Neuron (in vitro differentiated cells): ENCODE data around the gene ERAS.
A peak's percentile ranks its signal among the peaks of the same experiment; 100 is the strongest.
"Not testable (repeated sequence)": the region's sequence is repeated elsewhere in the genome, so short reads cannot be mapped to it uniquely, and the experiment has no call there.

ENCODE experiments used
- H2AFZ ChIP-seq: one replicate; pipeline ENCODE4 v1.6.1; 2013; ENCODE audit warnings: low read depth, mild to moderate bottlenecking, inconsistent platforms, low read length, moderate library complexity
- H3K27me3 ChIP-seq: one replicate; pipeline ENCODE4 v1.6.1; 2013; ENCODE audit warnings: low read length; ENCODE audit not compliant: insufficient read depth
- H3K36me3 ChIP-seq: one replicate; pipeline ENCODE4 v1.6.1; 2013; ENCODE audit warnings: low read length; ENCODE audit not compliant: insufficient read depth
- H3K4me1 ChIP-seq: one replicate; pipeline ENCODE4 v1.6.1; 2013; ENCODE audit warnings: low read length; ENCODE audit not compliant: insufficient read depth
- H3K4me3 ChIP-seq: 2 replicates; pipeline ENCODE4 v1.5.1; 2013; ENCODE audit warnings: mild to moderate bottlenecking, low read length, moderate library complexity
- H3K9me3 ChIP-seq: one replicate; pipeline ENCODE4 v1.6.1; 2013; ENCODE audit warnings: low read length

Gene ERAS

DNA sequence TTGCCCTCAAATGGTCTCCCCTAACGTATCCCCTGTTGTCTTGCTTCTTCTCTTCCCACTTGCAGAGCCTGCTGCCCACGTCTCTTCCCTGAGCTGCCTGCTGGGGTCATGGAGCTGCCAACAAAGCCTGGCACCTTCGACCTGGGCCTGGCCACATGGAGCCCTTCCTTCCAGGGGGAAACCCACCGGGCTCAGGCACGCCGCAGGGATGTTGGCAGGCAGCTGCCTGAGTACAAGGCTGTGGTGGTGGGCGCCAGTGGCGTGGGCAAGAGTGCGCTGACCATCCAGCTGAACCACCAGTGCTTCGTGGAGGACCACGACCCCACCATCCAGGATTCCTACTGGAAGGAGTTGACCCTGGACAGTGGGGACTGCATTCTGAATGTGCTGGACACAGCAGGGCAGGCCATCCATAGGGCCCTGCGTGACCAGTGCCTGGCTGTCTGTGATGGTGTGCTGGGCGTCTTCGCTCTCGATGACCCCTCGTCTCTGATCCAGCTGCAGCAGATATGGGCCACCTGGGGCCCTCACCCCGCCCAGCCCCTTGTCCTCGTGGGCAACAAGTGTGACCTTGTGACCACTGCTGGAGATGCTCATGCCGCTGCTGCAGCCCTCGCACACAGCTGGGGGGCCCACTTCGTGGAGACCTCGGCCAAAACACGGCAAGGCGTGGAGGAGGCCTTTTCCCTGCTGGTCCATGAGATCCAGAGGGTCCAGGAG, 2.9 kb downstream of the ERAS start:
- Histone ChIP-seq H3K4me3 (no peak overlapping the region), H3K36me3 (peaks cover 11% of the 10 kb centered on the region), H3K9me3 (peaks cover 7% of the 10 kb centered on the region), H3K27me3 (no peaks in the 10 kb centered on the region), H2AFZ (no peak overlapping the region), H3K4me1 (no peaks in the 10 kb centered on the region)

DNA sequence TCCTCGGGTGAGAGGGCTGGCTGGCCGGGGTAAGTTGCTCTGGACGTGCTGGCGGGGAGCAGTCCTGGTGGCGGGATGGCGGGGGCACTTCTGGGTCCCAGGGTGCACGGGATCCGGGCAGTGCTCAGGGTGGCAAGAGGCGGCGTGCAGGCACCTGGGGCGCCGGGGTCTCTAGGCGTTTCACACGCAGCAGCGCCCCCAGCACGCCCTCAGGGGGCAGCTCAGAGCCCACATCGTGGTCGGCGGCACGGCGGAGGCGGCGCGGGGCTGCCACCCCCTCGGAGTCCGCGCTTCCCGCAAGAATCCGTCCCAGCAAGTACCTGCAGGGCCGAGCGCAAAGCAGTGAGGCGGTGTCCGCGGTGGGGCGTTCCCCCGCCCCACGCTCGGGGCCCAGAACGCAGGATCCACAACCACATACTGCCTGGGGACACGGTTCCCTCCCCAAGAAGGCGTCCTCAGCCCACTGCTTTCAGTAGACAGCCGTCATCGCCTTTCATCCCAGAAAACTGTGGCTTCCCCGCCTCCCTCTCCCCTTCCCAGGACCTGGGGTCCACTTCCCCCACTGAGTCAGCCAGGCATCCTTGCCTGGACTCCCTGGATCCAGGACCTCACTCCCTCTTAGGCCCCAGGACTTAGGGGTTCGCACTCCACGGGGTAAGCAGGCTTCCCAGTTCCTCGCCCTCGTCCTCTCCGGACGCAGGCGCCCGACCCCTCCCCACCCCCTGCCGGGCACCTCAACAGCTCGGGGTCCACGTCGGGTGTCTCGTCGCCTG, 5.0 kb downstream of the ERAS start:
- Histone ChIP-seq H3K27me3 (no peaks in the 10 kb centered on the region), H2AFZ (no peak overlapping the region), H3K9me3 (no peaks in the 10 kb centered on the region), H3K4me3 (no peak overlapping the region), H3K36me3 (no peaks in the 10 kb centered on the region), H3K4me1 (peaks cover 6% of the 10 kb centered on the region)

DNA sequence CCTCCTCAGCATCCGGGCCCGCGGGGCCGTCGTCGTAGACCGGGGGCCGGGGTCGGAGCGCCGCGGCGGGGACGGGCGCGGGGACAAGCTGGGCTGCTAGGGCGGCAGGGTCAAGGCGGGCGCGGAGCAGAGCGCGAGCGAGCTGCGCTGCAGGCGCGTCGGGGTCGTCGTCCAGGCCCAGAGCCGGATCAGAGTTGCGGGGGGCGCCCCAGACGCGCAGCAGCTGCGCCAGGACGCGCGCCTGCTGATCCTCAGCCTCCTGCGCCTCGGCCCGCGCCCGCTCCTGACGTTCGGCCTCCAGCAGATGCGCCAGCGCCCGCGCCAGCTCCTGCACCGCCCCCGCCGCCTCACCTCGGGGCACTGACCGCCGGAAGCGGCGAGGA, 5.6 kb downstream of the ERAS start:
- no peak overlapping the region for H2AFZ ChIP-seq
- H3K9me3 ChIP-seq: no peaks in the 10 kb centered on the region
- peaks cover 6% of the 10 kb centered on the region for H3K4me1 ChIP-seq
- H3K4me3 ChIP-seq: no peak overlapping the region
- no peaks in the 10 kb centered on the region for H3K36me3 ChIP-seq
- H3K27me3 ChIP-seq: no peaks in the 10 kb centered on the region

DNA sequence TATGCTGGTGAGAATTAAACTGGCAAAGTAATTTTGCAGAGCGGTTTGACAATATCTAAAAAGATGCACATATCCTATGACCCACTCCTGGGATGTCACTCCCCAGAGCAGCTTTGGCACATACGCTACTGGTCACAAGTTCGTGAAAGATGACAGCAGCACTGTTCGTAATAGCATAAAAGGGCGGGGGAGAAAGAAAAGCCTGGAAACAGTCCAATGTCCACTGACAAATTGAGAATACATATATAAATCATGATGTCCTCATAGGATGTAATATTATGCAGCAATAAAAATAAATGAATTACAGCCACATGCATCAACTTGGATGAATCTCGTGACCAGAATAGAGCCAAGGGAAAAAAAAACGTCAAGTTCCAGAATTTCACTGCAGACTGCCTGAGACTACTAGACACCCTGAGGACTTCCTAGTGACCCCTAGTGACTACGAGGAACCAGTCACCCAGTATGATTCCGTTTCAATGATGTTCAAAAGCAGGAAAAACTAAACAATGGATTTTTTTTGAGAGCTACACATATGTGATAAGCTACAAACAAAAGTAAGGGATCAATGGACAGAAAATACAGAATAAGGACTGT, 7.3 kb downstream of the ERAS start:
- Histone ChIP-seq H3K4me3 (peak overlapping the region; percentile 49), H3K36me3 (no peaks in the 10 kb centered on the region), H3K9me3 (no peaks in the 10 kb centered on the region), H3K4me1 (peaks cover 6% of the 10 kb centered on the region), H2AFZ (no peak overlapping the region), H3K27me3 (no peaks in the 10 kb centered on the region)

DNA sequence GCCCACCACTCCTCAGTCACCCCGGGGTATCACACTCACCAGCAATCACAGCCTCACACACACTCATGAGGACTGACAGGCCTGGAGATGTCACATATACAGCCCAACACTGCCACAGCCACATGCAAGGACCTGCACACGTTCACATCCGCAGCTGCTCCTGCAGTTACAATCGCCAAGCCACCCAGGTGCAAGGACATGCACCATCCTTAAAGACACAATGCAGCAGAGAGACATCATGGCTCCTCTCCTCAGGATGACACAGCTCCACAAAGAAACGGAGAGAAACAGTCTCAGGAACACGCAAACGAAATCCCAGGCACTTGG, 8.0 kb downstream of the ERAS start:
- peaks cover 6% of the 10 kb centered on the region for H3K4me1 ChIP-seq
- no peaks in the 10 kb centered on the region for H3K36me3 ChIP-seq
- no peaks in the 10 kb centered on the region for H3K9me3 ChIP-seq
- no peaks in the 10 kb centered on the region for H3K27me3 ChIP-seq
- peak overlapping the region; percentile 49 for H3K4me3 ChIP-seq
- H2AFZ ChIP-seq: no peak overlapping the region

DNA sequence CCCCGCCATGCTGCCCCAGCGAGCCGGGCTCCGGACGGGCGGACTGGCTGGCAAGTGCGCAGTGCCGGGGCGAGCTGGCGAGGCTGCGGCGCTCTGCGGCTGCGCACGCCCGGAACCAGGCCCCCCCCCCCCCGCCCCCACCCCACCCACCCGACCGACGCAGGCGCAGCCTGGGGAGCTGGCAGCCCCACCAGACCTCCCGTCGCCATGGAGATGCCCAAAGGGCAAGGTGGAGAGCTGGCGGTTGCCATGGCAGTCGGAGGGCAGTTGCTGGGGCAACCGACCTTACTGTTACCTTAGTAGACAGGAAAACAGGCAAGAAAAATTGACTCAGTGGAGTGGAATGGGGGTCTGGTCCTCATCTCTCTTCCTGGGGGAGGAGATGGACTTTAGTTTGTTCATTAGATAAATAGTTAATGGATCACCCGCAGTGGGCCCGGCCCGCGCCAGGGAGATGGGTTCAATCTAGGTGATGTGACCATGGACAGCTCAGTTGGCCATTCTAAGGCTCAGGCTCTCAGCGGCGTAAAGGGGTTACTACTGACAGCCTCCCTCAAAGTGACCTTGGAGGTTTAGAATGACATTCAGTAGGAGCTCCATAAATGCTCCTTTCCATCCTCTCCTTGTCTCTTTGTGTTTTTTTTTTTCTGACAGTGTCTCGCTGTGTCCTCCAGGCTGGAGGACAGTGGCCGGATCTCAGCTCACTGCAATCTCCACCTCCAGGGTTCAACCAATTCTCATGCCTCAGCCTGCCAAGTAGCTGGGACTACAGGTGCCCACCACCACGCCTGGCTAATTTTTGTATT, 9.4 kb downstream of the ERAS start, which contains the start of gene PCSK1N:
Gene PCSK1N, minus strand, starts transcription at position 87 of the 806 bp plus-strand sequence. Its CDS starts 78 bp downstream, at position 9.
- H3K4me1 ChIP-seq: peaks cover 6% of the 10 kb centered on the region
- H2AFZ ChIP-seq: no peak within 1 kb of the TSS
- no peaks in the 10 kb centered on the region for H3K27me3 ChIP-seq
- no peaks in the 10 kb centered on the region for H3K36me3 ChIP-seq
- no peaks in the 10 kb centered on the region for H3K9me3 ChIP-seq
- H3K4me3 ChIP-seq: peak within 1 kb of the TSS; percentile 49

DNA sequence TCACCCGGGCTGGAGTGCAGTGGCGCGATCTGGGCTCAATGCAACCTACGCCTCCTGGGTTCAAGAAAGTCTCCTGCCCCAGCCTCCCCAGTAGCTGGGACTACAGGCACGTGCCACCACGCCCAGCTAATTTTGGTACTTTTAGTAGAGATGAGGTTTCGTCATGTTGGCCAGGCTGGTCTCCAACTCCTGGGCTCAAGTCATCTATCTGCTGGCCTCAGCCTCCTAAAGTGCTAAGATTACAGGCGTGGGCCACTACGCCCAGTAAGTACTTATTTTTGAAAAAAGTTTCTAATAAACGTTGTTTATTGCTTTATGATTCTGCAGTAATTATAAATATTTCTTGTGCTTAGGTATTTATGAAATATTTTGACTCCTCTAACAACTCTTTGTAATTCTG, 13.4 kb downstream of the ERAS start:
- Histone ChIP-seq H3K36me3 (no peaks in the 10 kb centered on the region), H3K9me3 (no peaks in the 10 kb centered on the region), H3K4me1 (peaks cover 4% of the 10 kb centered on the region), H2AFZ (no peak overlapping the region), H3K27me3 (no peaks in the 10 kb centered on the region), H3K4me3 (no peak overlapping the region)

DNA sequence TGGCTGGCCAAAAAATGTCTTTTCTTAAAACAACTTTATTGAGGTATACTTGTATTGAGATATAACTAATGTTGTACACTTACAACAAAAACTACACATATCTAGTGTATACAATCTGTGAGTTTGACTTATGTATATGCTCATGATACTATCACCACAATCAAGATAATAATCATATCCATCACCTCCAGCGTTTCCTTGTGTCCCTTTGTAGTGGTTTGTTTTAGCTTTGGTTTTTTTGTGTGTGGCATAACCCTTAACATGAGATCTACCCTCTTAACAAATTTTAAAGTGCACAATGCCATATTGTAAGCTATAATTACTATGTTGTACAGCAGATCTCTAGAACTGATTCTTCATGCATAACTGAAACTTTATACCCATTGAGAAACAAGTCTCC, 22.5 kb downstream of the ERAS start:
- Histone ChIP-seq H3K4me3 (no peak overlapping the region), H2AFZ (no peak overlapping the region), H3K36me3 (no peaks in the 10 kb centered on the region), H3K9me3 (no peaks in the 10 kb centered on the region), H3K4me1 (no peaks in the 10 kb centered on the region), H3K27me3 (no peaks in the 10 kb centered on the region)

DNA sequence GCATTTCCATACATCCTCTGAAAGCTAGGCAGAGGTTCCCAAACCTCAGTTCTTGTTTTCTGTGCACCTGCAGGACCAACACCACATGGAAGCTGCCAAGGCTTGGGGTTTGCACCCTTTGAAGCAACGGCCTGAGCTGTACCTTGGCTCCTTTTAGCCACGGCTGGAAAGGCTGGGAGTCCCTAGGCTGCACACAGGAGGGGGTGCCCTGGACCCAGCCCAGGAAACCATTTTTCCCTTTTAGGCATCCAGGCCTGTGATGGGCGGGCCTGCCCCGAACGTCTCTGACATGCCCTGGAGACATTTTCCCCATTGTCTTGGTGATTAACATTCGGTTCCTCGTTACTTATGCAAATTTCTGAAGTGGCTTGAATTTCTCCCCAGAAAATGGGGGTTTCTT, 26.5 kb downstream of the ERAS start:
- no peak overlapping the region for H2AFZ ChIP-seq

DNA sequence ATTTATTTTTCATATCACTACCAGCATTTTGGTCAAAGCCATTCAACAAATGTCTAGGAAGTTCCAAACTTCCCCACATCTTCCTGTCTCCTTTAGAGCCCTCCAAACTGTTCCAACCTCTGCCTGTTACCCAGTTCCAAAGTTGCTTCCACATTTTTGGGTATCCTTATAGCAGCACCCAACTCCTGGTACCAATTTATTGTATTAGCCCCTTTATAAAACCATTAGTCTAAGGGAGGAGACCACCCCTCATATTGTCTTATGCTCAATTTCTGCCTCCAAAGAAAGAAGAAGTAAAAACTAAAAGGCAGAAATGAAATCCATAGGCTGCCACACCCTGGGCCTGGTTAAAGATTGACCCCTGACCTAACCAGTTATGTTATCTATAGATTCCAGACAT, 27.2 kb downstream of the ERAS start:
- not testable (repeated sequence) for H3K4me1 ChIP-seq, H3K27me3 ChIP-seq, H3K36me3 ChIP-seq, H3K4me3 ChIP-seq, H3K9me3 ChIP-seq, H2AFZ ChIP-seq

More for the DNA sequence above, 26.5 kb downstream of the ERAS start:
- Histone ChIP-seq H3K4me3 (no peak overlapping the region), H3K27me3 (no peaks in the 10 kb centered on the region), H3K4me1 (no peaks in the 10 kb centered on the region), H3K36me3 (no peaks in the 10 kb centered on the region), H3K9me3 (no peaks in the 10 kb centered on the region)

DNA sequence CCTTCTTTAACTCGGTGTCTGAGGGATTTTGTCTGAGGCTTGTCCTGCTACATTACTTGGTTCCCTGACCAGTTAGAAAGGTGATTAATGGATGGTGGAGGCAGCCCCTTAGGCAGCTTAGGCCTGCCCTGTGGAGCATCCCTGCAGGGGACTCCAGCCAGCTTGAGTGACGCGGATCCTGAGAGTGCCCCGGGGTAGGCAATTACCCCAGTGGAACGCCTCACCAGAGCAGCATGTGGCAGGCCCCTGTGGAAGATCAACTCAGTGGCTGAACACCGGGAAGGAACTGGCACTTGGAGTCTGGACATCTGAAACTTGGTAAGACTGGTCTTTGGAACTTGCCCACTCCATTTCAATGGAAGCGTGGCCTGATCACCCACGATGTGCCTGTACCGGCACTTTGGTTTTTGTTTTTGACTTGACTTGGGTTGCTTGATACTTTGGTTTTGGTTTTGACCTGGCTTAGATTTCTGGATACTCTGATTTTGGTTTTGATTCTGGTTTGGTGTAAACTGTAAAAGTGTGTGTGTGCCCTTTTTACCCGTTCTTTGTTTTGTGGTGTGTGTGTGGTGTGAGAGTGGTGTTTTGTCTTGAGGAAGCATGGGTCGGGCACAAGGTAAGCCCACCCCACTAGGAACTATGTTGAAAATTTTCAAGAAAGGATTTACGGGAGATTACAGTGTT, 27.9 kb downstream of the ERAS start:
- not testable (repeated sequence) for H3K9me3 ChIP-seq, H3K4me3 ChIP-seq, H3K4me1 ChIP-seq, H3K27me3 ChIP-seq, H2AFZ ChIP-seq, H3K36me3 ChIP-seq

DNA sequence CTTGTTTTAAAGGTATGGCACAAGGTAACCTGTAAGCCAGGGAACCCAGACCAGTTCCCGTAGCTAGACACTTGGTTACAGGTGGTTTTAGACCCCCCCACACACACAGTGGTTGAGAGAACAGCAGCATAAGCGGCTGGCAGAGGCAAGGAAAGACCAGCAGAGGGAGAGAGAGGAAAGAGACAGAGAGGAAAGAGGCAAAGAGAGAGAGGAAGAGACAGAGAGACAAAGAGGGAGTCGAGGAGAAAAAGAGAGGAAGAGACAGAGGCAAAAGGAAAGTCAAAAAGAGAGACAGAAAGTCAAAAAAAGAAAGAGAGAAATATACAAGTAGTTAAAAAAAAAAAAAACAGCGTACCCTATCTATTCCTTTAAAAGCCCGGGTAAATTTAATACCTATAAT, 28.6 kb downstream of the ERAS start:
- H3K4me3 ChIP-seq: no peak overlapping the region
- no peak overlapping the region for H2AFZ ChIP-seq

More for the DNA sequence above, 28.6 kb downstream of the ERAS start:
- Histone ChIP-seq H3K27me3 (no peaks in the 10 kb centered on the region), H3K4me1 (no peaks in the 10 kb centered on the region), H3K9me3 (no peaks in the 10 kb centered on the region), H3K36me3 (no peaks in the 10 kb centered on the region)
